Right ventricle myocardium inferior (tissue), 1 donor: ENCODE data around the gene RAB5A. TPM values are rescaled to one million over a fixed set of nuclear protein-coding genes. Genes with fewer than 3 reads are reported as not detected.
"Not testable (repeated sequence)": the region's sequence is repeated elsewhere in the genome, so short reads cannot be mapped to it uniquely, and the experiment has no call there.

Experiments
- ATAC-seq: fragments of 200-7000 bp; cut with Tn5 transposase; one replicate; pipeline ENCODE4 v1.9.1; 2020; ENCODE audit warnings: mild to moderate bottlenecking, moderate library complexity
- DNase-seq: peaks from one replicate; pipeline ENCODE4 v3.0.0; 2021; ENCODE audit errors: missing footprints
- intact Hi-C: fragments of 100-400 bp; cut with DNase I; formaldehyde crosslinking; loops from one replicate; pipeline ENCODE4 v1.11.0; 2022
- long read RNA-seq: library from polyadenylated mRNA; unstranded; transcript quantifications from one replicate; pipeline ENCODE4 v2.0.0, GENCODE V29; 2021
- total RNA-seq: library from RNA; stranded (reverse); fragmentation: NEBNext Ultra II Directional; extraction: Animal tissue kit (Norgen Biotek cat#: 25700); gene quantifications from one replicate; pipeline ENCODE4 v1.2.1, GENCODE V29; 2021
- donor health status: DM: no; HTN: yes; CAD: no; lungs with severe emphysema.

The RAB5A gene, protein sequence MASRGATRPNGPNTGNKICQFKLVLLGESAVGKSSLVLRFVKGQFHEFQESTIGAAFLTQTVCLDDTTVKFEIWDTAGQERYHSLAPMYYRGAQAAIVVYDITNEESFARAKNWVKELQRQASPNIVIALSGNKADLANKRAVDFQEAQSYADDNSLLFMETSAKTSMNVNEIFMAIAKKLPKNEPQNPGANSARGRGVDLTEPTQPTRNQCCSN
- 48.2 TPM for total RNA-seq
- long read RNA-seq, transcript RAB5A-201 (6 exons, 2,536 nt): major isoform, 16 of 18 reads
- long read RNA-seq, partial matches to known transcripts: 0 of 18 reads
- long read RNA-seq, other reads (novel, unspliced or antisense): 2 of 18 reads

DNA sequence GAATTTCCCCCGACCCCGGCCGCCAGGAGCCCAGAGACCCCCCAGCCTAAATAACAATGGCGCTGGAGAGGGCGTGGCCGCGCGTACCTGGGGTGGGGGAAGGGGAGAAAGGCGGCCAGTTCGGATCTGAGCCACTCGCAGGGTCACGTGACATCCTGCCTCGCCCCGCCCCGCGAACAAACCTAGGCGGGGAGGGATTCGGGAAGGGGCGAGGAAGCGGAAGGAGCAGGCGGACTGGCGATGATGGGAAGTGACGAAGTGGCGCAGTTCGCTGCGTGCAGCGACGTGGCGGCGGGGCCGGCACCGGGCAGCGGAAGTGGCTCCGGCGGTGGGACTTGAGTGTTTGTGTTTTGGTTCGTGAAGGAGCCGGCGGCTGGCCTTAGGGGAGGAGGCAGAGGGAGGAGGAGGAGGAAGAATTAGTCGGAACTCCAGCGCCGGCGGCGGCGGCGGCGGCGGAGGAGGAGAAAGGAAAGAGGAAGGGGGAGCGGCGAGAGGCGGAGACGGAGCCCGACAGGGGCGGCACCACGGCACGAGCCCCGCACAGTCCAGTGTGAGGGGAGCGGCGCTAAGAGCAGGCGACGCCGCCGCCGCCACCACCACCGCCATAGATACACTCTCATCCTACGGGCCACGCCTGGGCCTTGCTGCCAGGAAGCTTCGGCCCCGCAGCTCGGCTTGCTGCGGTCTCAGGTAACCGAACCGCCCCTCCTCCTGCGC is at the start of gene RAB5A:
RAB5A (plus strand) TSS at position 266 of the 717 bp plus-strand sequence. CDS start 3,802 bp downstream, outside the sequence.
- ATAC-seq (peak; percentile 98), DNase-seq (peak; percentile 99)
- intact Hi-C loops: loop anchor here (2.0 kb wide), 2 partner anchors 58 to 94 kb away; partner anchors contain the start of gene KAT2B

DNA sequence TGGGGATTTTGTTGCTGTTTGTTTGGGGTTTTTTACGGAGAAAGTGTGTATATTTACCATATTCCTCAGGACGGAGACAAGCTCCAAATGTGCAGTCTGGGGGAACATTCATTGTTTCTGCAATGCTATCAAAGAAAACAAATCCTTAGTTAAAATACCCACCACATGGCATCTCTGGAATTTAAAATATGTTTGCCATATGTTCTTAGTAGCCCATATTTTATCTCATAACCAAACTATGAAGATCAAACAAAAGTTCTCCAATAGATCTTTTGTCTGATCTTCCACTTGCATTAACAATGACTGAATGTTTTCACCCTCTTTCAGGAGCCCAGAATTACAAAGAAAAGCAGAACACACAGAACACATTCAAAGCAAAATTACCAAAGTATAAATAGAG is 48.2 kb upstream of the RAB5A start:
- ATAC-seq (no peak), DNase-seq (no peak)
- intact Hi-C loops: no loop called here

- intact Hi-C loops: no loop called here
- ATAC-seq (no peak), DNase-seq (no peak)
These were observed 47.6 kb upstream of the RAB5A start for GRCh38 chr3:19899264-19899663.

- ATAC-seq, intact Hi-C loops, DNase-seq: not testable (repeated sequence)
These were observed 47.1 kb upstream of the RAB5A start for GRCh38 chr3:19899833-19900232.

GRCh38 chr3:19901337-19901736 is 45.6 kb upstream of the RAB5A start:
- DNase-seq (no peak), ATAC-seq (no peak)
- intact Hi-C loops: no loop called here

GRCh38 chr3:19901918-19902317 is 45.0 kb upstream of the RAB5A start:
- intact Hi-C loops: no loop called here
- DNase-seq: no peak
- no peak for ATAC-seq

- intact Hi-C loops: no loop called here
- DNase-seq (no peak), ATAC-seq (no peak)
These were observed 43.2 kb upstream of the RAB5A start for GRCh38 chr3:19903649-19904048.

- ATAC-seq: no peak
- intact Hi-C loops: no loop called here
- no peak for DNase-seq
These were observed 39.4 kb upstream of the RAB5A start for GRCh38 chr3:19907523-19907922.

GRCh38 chr3:19911452-19911851 is 35.4 kb upstream of the RAB5A start:
- no peak for ATAC-seq
- no peak for DNase-seq

DNA sequence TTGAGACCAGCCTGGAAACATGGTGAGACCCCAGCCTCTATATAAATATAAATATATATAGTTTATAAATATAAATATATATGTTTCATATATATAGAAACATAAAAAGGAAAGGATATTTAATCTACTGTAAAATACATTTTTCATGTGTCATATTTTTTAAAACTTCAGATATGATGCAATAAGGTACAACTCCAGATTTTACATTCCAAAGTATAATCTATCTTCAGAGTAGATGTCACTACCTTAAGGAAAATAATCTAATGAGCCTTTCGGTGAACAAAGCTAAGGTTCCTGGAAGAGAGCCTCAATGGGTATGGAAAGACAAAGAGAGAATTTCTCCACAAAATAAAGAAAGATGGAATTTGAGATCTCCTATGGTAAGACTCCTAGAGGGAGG is 29.7 kb upstream of the RAB5A start:
- no peak for DNase-seq
- ATAC-seq: no peak
- intact Hi-C loops: no loop called here

More at GRCh38 chr3:19911452-19911851, 35.4 kb upstream of the RAB5A start:
- intact Hi-C loops: no loop called here

DNA sequence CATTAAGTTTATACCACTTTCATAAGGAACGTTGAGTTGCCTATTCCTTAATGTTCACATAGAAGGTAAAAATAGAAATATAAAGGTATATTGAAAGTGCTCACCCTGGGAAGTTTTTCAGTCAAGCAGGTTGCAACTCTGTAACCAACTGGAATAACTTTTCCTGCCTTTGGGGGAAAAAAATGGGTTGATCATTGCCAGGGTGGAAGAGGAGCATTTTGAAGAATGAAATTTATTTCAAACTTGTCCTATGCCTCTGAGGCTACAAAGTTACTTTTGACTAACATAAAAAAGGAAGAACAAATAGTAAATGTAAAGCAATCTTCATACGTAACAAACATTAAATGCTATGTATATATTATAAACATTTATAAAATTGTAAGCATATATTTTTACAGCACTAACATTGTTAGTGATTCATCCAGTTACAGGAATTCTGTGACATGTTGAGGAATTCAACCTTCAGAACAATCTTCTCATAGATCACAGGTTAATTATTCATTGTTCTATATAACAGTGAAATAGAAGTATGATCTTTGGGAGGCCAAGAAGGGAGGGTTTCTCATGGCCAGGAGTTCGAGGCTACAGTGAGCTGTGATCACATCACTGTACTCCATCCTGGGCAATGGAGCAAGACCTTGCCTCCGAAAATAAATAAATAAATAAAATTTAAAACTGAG is 26.4 kb upstream of the RAB5A start:
- DNase-seq (no peak), ATAC-seq (no peak)
- intact Hi-C loops: no loop called here

- DNase-seq (no peak), ATAC-seq (no peak)
- intact Hi-C loops: no loop called here
These were observed 15.7 kb upstream of the RAB5A start for GRCh38 chr3:19931180-19931692.

GRCh38 chr3:19931767-19932188 is 15.1 kb upstream of the RAB5A start:
- ATAC-seq (no peak), DNase-seq (no peak)
- intact Hi-C loops: no loop called here

DNA sequence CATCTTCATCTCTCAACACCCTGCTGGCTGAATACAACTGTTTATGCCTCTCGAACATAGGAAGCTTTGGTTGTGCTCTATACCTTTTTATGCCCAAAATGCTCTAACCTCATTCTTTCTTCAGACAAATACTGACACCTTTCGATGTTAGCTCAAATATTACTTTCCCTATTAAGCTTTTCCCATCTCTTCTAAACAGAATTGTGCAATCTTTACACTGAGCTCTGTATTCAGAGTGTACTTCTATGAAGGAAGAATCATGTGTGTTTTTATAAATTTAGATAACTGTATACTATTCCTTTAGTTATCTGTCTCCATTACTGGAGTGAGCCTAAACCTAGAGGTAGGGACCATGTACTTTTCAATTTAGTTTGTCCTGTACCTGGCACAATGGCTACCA is 14.5 kb upstream of the RAB5A start:
- DNase-seq: no peak
- intact Hi-C loops: no loop called here
- ATAC-seq: no peak

DNA sequence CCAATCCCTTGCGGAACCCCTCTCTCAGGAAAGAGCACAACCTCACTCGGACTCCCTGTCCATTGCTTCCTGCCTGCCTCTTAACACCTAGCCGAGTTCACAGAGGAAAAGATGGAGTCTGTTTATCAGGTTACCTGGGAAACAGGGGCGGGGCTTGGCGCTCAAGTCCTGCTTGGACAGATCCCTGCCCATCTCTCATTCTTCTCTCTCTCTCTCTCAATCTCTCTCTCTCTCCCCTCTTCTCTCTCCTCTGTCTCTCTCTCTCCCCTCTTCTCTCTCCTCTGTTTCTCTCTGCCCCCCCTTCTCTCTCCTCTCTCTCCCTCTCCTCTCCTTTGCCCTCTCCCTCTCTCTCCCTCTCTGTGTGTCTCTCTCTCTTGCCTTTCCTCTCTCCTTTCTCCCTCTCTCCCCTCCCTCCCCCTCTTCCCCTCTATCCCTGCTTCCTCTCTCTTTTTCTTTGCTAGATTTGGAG is 12.8 kb upstream of the RAB5A start, which contains the start of gene EFHB:
EFHB (minus strand) TSS at position 120 of the 469 bp plus-strand sequence. CDS start 199 bp downstream, outside the sequence.
- intact Hi-C loops: no loop called here
- ATAC-seq: no peak
- no peak for DNase-seq

- ATAC-seq: no peak
- intact Hi-C loops: no loop called here
- no peak for DNase-seq
These were observed 9.2 kb upstream of the RAB5A start for GRCh38 chr3:19937459-19938294.

DNA sequence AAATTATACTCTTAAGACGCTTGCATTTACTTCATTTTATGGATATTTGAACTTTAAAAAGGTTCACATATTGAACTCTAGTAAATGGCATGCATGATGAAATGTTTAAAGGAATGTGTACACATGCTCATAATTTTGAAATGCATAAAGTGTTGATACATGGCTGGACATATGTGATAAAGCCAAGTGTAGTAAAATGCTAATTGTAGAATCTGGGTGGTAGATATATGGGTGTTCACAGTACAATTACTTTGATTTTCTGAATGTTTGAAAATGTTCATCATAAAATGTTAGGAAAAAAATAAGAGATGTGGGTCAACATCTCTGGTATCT is 8.6 kb upstream of the RAB5A start:
- no peak for ATAC-seq
- no peak for DNase-seq
- intact Hi-C loops: no loop called here

GRCh38 chr3:19940643-19941042 is 6.3 kb upstream of the RAB5A start:
- no peak for DNase-seq
- intact Hi-C loops: no loop called here
- ATAC-seq: no peak
